GM19452 (cell line): Measurements from ENCODE around the gene ATXN10.

ENCODE experiments used
- ATAC-seq: cut with Tn5 transposase; IDR thresholded peaks from one replicate; pipeline ENCODE4 v1.9.1; 2021; ENCODE audit not compliant: unreplicated experiment

The ATXN10 gene

GRCh38 chr22:45871721-45872120, 200.1 kb downstream of the ATXN10 start:
- no peak for ATAC-seq

GRCh38 chr22:45872659-45873263, 201.1 kb downstream of the ATXN10 start:
- no peak for ATAC-seq

DNA sequence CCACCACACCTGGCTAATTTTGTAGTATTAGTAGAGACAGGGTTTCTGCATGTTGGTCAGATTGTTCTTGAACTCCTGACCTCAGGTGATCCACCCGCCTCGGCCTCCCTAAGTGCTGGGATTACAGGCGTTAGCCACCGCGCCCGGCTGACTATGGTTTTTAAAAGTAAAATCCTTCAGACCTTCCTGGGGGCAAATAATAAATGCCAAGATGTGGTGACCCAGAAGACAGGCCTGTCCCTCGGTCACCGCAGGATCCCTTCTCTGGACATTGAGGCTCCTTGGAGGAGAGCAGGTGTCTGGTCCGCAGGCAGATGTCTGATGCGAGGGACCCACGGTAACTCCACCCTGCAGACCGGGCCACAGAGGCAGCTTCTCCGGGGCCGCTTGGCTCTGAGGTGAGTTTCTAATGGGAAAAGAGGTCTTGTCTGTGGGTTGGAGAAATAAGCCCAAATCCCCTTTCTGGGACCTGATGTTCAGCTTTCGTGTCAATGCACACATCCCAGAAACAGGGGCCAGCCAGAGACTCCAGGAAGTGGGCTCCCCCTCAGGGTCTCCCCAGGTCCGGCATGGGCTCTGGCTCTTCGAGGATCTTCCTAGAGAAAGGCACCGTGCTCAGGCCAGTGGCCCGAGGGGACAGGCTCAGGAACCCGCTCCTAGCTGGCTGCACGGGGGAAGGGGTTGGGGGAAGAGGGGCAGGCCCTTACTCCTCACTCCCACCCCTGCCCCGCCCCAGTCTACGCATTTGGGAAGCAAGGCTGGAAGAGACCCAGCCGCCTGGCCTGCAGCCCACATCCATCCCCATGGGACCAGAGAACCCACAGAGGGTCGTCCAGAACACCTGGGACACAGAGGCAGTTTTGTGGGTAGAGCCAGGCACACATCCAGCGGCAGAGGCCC, 204.8 kb downstream of the ATXN10 start:
- no peak for ATAC-seq

- no peak for ATAC-seq
These were observed 205.4 kb downstream of the ATXN10 start for GRCh38 chr22:45877036-45877380.

- no peak for ATAC-seq
These were observed 206.0 kb downstream of the ATXN10 start for GRCh38 chr22:45877651-45878050.

GRCh38 chr22:45878051-45878781, 206.6 kb downstream of the ATXN10 start:
- no peak for ATAC-seq

GRCh38 chr22:45878901-45879551, 207.4 kb downstream of the ATXN10 start:
- no peak for ATAC-seq

DNA sequence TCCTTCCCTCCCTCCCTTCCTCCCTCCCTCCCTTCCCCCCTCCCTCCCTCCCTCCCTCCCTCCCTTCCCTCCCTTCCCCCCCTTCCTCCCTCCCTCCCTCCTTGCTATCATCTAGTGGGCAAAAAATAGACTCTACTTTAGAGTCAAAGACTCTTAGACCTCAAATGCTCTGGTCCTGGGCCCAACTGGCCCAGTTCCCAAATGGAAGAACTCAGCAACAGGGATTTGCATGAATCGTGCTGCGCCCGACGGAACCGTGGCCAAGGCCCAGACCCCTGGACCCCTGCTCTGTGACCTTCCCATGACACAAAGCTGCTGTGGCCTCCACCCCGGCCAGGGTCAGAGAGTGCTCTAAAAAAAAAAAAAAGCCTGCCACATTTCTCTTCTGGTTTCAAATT, 207.9 kb downstream of the ATXN10 start:
- no peak for ATAC-seq

DNA sequence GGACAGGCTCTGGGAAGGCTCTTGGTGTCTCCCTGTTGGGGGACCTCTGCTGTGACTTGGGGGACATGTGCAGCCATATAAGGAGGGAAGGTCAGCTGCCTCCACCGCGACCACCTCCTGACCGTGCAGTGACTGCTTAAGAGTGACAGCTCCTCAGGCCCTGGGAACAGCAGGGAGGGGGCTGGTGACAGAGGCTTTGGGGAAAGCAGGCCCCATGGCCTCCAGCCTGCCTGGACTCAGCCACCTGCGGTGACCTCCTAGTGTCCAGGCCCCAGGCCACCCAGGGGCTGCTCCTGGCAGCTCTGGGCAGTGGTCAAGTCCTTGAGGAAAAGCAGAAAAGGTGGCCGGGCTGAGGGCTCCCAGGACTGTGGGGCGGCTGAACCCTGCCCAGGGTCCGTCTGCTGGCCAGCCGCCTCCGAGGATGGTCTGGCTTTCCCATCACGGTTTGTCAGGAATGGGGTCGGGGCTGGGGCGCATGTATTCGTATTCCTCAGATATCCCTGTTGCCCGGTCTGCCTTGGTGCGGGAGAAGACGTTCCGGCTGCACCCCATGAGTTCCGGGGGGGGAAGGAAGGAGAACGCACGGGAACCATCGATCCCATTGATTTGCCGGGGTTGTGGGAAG, 208.6 kb downstream of the ATXN10 start:
- ATAC-seq: no peak

DNA sequence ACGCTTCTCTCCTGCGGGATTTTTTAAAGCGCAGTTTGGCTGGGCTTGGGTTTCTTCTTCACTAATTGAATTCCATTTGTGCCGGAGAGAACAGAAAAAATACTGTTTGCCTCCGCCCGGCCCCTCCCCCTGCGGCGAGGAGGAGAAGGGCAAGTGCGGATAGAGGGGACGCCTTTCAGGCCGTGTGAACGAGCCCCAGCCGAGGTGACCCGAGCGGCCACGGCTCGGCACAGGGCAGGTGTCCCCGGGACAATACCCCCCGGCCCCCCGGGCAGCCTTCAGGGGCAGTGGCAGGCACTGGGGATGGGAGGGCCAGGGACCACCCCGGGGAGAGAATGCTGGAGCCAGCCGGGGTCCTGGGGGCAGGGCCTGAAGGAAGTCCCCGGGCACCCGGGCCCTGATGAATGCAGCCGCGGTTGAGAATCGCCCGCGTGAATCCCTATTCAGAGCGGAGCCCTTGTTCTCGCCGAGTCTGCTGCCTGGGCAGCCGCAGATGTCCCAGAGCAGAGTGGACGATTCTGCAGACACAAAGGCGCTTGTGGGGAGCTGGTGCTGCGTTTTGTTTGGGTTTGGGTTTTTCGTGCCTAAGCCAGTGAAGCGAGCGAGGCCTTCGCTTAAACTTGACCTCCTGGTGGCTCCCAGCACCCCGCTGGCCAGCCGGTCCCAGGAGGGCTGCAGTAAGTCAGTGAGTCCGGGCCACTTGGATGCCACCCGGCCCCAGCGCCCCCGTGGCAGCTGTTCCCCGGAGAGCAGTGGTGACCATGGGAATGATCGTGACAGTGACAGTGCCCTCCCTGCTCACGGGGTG, 209.3 kb downstream of the ATXN10 start:
- no peak for ATAC-seq

DNA sequence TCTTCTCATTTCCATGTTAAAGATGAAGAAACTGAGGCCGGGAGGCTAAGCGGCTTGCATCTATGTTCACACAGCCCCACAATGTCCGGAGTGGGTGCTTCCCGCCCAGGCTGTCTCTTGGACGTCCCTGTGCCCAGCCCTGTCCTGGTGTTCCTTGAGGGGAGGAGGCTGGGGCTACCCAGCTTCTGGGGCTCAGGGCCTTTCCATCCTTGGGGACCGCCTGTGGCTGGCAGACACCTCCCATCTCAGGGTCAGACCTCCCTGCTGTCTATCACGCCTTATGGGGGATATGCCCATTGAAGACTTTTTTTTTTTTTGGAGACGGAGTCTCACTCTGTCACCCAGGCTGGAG, 209.9 kb downstream of the ATXN10 start:
- no peak for ATAC-seq

DNA sequence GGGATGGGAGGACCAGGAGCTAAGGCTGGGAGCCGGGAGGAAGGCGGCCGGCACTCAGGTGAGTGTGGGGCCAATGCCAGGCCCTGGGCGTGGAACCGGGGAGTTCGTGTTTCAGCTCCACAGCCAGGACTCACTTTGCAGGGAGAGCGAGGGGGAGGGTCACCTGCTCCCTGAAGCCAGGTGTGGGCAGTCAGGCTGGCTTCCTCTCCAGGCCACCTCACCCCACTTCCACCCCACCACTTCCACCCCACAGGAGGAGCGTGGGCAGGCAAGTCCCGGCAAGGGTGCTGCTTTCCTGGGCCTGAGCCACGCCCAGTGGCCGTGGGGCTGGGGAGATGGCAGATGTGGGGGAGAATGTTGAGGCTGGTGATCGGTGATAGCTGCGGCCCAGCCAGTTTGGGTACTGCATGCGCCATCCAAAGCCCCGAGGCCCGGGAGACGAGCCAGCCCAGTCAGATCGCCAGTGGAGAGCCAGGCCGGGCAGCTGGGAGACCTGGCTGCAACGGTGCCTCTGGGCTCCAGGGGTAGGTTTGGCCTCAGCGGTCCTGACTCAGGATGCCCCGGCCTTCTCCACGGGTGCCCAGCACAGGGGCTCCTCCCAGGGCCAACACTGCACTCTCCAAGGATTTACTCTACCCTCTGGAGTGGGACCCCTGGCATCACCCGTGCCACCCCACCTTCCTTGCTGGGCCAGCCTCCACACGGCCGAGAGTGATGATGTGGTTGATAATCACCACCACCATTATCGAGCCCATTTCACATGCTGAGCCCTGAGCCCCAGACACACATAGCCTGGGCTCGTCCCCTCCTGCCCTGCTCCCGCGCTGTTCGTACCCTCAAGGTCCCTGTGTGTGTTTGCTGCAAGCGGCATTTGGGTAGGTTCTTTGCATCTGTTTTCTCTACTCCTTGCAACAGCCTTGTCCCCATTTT, 211.5 kb downstream of the ATXN10 start:
- no peak for ATAC-seq

- no peak for ATAC-seq
These were observed 212.2 kb downstream of the ATXN10 start for GRCh38 chr22:45883811-45884170.

GRCh38 chr22:45884201-45885062, 212.8 kb downstream of the ATXN10 start:
- no peak for ATAC-seq

- ATAC-seq: no peak
These were observed 213.7 kb downstream of the ATXN10 start for GRCh38 chr22:45885171-45885840.

- no peak for ATAC-seq
These were observed 214.3 kb downstream of the ATXN10 start for GRCh38 chr22:45885941-45886395.

DNA sequence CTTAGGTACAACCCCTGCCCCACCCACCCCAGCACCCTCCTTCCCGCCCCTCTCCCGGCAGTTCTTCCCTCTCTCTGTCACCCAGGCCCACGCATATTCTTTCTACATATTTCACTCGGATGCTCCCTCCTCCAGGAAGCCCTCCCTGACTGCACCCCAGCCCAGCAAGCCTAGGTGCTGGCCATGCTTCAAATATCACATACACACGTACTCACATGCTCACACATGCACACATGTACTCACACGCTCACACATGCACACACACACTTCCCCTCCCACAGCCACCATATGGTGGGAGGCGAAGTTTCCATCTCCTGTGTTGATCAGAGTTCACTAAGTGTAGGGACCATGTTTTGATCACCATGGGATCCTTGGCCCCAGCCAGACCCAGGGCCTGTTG, 214.9 kb downstream of the ATXN10 start:
- ATAC-seq: no peak
